Measurements from ENCODE around the gene GRID2IP.
A peak's percentile ranks its signal among the peaks of the same experiment; 100 is the strongest.

GRID2IP gene

DNA sequence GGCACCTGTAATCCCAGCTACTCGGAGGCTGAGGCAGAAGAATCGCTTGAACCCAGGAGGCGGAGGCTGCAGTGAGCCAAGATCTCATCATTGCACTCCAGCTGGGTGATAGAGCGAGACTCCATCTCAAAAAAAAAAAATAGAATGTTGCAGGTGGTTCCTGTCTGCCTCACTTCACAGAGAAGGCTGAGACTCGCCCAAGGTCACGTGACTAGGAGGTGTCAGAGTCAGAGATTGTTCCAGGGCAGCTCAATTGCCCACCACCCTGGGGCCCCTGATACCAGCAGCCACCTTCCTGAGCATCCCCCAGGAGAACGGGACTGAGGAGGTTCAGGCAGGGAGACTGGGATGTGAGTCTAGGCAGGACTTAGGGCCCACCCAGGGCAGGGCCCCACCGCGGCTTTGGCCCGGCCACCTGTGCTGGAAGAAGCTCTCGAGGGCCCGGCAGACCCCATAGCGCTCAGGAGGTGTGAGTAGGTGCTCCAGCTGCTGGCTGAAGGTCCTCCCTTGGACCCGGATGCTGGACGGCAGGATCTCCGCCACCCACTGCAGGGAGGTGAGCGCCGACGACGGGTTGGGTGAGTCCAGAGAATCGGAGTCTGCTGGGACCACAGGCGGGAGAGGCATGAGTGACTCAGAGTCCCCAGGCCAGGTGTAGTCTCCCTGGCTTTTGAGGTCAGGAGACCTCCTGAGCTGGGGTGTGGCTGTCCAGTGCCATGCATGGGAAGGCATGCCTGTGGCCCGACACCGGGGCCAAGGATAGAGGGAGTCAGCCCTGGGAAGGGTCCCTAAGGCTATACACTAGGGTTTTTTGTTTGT is 30.9 kb downstream of the GRID2IP start:
- no peak for DNase-seq (ENCODE audit: low read depth)

DNA sequence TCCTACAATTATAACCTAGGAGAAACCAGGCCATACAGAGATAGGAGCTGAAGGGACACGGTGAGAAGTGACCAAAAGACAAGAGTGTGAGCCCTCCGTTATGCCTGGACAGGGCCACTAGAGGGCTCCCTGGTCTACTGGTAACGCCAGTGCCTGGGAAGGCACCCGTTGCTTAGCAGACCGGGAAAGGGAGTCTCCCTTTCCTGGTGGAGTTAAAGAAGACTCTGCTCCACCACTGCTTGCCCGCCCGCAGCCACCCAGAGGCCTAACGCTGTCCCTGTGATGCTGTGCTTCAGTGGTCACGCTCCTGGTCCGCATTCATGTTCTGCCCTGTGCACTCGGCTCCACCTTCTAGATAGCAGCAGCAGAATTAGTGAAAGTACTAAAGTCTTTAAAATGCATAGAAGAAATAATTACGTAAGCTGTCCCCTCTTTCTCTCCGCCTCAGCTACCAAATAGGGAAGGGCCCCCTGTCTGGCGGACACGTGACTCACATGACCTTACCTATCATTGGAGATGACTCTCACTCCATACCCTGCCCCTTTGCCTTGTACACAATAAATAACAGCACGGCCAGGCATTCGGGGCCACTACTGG is 34.8 kb downstream of the GRID2IP start:
- peak; percentile 33 for DNase-seq (ENCODE audit: low read depth)

- DNase-seq (ENCODE audit: low read depth), result no peak
Observed at GRCh38 chr7:6513541-6513940, 37.7 kb downstream of the GRID2IP start.

- DNase-seq (ENCODE audit: low read depth), result no peak
Observed at GRCh38 chr7:6512892-6513291, 38.4 kb downstream of the GRID2IP start.

GRCh38 chr7:6510476-6511133 is 40.7 kb downstream of the GRID2IP start:
- no peak for DNase-seq (ENCODE audit: low read depth)

DNA sequence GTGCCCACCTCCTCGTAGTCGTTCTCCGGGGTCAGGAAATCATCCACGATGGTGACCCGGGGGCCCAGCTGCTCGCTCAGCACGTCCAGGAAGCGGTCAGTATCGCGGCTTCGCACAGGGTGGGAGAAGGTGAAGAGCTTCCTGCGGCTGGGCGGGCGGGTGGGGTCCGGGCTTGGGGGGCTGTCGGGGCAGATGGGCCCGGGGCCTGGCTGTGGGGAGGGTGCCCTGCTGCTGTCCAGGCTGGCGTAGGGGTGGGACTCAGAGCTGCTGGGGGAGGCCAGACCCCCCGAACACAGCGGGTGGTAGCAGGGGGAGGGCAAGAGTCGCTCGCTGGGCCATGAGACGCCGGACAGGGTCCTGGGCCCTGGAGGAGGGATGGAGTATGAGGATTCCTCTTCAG is 42.3 kb downstream of the GRID2IP start:
- DNase-seq (ENCODE audit: low read depth), result no peak

- no peak for DNase-seq (ENCODE audit: low read depth)
Observed at GRCh38 chr7:6508539-6508938, 42.7 kb downstream of the GRID2IP start.

DNA sequence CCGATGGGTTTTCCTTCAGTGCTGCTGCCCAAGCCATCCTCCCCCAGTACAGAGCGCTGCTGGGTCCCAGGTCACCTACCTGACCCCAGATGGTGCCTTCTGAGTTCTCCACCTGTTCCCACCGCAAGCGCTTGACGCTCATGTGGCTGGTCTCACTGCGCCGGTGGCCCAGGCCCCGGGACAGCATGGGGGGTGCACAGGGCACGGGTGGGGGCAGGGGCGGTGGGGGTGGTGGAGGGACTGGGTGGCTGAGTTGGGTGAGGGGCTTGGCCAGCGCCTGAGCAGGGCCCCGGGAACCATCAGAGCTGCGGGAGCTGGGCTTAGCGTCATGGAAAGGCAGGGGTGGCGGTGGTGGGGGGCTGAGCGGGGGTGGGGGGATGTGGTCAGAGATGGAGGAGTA is 43.4 kb downstream of the GRID2IP start:
- DNase-seq (ENCODE audit: low read depth), result no peak

DNA sequence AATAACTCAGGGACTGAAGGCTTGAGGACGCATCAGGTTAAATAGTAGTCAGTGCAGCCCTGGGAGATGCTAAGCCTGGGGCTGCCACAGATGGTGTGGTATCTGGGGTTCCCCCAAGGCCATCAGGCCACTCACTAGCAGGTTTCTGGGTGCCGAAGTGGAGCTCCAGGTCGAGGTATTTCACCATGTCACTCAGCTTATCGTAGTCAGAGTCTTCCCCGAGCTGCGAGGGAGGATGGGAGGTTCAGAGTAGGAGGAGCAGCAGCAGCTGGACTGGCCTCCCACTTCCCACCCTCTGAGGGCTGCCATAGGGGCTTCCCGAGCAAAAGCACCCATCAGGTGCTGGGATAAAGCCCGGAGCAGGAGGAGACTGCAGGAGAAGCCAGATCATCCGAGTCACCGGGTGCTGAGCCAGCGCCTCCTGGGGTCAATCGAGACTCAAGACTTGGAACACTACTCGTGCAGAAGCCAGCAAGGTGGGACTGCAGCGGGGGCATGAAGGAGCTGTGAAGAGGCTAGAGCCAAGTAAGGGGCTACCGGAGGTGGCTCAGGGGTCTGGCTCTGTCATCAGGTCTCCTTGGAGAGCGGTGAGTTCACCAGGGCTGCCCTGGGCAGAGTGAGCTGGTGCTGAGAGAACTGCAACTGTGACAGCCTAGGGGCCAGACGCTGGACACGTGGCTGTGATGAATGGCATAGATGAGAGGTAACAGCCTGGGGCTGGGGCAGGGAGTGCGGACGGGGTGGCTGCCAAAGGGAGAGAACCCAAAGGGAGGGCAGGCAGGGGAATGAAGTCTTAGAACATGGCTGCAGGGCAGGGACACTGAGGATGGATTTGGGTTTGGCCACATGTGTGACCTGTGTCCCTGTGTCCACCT is 45.3 kb downstream of the GRID2IP start:
- DNase-seq (ENCODE audit: low read depth), result no peak

- DNase-seq (ENCODE audit: low read depth), result no peak
Observed at GRCh38 chr7:6504996-6505395, 46.3 kb downstream of the GRID2IP start.

GRCh38 chr7:6502886-6503285 is 48.4 kb downstream of the GRID2IP start:
- DNase-seq (ENCODE audit: low read depth), result no peak

GRCh38 chr7:6501586-6502564 is 49.4 kb downstream of the GRID2IP start:
- no peak for DNase-seq (ENCODE audit: low read depth)

DNA sequence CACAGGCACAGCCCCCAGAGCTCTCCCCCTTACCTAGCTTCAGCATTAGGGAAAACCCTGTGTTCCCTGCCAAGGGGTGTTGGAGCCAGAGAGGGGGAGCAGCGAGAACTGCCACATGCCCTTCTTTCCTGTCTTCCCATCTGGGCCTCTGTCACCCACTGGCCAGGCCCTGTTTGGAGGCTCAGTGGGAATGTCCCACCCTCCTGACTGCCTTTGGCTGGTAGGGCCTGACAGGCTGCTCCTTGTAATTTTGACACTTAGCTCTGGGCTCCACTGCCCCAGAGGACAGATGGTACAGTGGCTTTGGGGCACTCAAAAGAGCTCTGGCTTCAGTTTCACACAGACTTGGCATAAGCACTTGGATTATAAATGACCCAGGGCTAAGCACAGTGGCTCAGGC is 50.6 kb downstream of the GRID2IP start:
- DNase-seq (ENCODE audit: low read depth), result no peak

- no peak for DNase-seq (ENCODE audit: low read depth)
Observed at GRCh38 chr7:6497994-6498393, 53.3 kb downstream of the GRID2IP start.

- no peak for DNase-seq (ENCODE audit: low read depth)
Observed at GRCh38 chr7:6497637-6497905, 53.7 kb downstream of the GRID2IP start.

DNA sequence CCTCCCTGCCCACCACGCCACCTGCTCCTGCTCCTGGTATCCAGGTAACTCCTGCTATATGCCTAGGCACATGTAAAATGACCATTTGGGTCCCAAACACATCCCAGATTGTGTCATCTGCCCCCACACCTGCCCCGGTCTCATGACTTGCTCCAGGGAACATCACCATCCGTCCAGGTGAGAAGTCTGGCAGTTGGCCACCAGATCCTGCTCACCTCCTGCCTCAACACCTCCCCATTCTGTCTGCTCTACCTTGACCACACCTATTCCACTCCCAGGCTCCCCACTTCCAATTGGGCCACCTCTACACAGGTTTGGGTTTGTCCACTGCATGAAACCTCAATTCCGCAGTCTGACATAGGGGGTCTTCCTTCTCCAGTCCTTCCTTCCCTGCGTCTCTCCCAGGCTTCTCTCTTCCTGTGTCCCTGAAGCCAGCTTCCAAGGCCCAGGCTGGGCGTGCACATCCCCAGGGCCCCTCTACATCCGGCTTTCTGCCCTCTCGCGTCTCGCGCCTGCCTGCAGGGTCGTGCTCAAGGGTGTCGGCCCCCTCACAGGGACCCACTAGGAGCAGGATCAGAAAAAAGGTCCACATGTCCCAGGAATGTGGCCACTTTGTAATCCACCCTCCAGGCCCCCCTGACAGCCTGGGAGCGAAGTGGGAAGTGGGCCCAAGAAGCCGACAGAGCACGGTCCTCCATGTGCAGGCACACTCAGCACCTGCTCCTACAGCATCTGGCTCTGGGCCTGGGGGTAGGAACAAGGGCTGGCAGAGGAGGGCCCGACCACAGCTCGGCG is 54.2 kb downstream of the GRID2IP start:
- no peak for DNase-seq (ENCODE audit: low read depth)

- DNase-seq (ENCODE audit: low read depth), result no peak
Observed at GRCh38 chr7:6495597-6496262, 55.5 kb downstream of the GRID2IP start.

GRCh38 chr7:6494365-6494764 is 56.9 kb downstream of the GRID2IP start:
- DNase-seq (ENCODE audit: low read depth), result no peak

- no peak for DNase-seq (ENCODE audit: low read depth)
Observed at GRCh38 chr7:6491194-6491593, 60.1 kb downstream of the GRID2IP start.

- DNase-seq (ENCODE audit: low read depth), result no peak
Observed at GRCh38 chr7:6489612-6490011, 61.6 kb downstream of the GRID2IP start.
